H9 (cell line): ENCODE results near the gene TDRD3. TPM values are rescaled to one million over a fixed set of nuclear protein-coding genes. Genes with fewer than 3 reads are reported as not detected.

ENCODE experiments used
- DNase-seq: peaks from one replicate; pipeline ENCODE4 v3.0.0-alpha.2; 2017
- H2AFZ ChIP-seq: one replicate; pipeline ENCODE4 v1.6.1; 2013; ENCODE audit warnings: mild to moderate bottlenecking, low read length, control low read depth, moderate library complexity
- H2AK5ac ChIP-seq: 2 replicates; pipeline ENCODE4 v1.6.1; 2013; ENCODE audit warnings: low read length, control low read depth, mixed read lengths; ENCODE audit not compliant: insufficient read length
- H2BK120ac ChIP-seq: one replicate; pipeline ENCODE4 v1.6.1; 2013; ENCODE audit warnings: low read depth, mild to moderate bottlenecking, low read length, control low read depth, inconsistent platforms; ENCODE audit not compliant: poor library complexity, severe bottlenecking
- H2BK12ac ChIP-seq: 2 replicates; pipeline ENCODE4 v1.6.1; 2013; ENCODE audit warnings: low read length, control low read depth, mixed read lengths, low read depth; ENCODE audit not compliant: insufficient read length
- H2BK15ac ChIP-seq: 2 replicates; pipeline ENCODE4 v1.6.1; 2013; ENCODE audit warnings: low read depth, low read length, control low read depth
- H2BK20ac ChIP-seq: one replicate; pipeline ENCODE4 v1.6.1; 2013; ENCODE audit warnings: low read depth, mild to moderate bottlenecking, low read length, control low read depth, inconsistent platforms; ENCODE audit not compliant: poor library complexity, severe bottlenecking
- H2BK5ac ChIP-seq: 2 replicates; pipeline ENCODE4 v1.6.1; 2013; ENCODE audit warnings: low read length, control low read depth, mixed read lengths; ENCODE audit not compliant: insufficient read length
- H3K14ac ChIP-seq: 2 replicates; pipeline ENCODE4 v1.6.1; 2013; ENCODE audit warnings: low read length, control low read depth; ENCODE audit not compliant: insufficient read depth
- H3K18ac ChIP-seq: 2 replicates; pipeline ENCODE4 v1.6.1; 2013; ENCODE audit warnings: low read depth, mild to moderate bottlenecking, mixed read lengths, low read length, control low read depth; ENCODE audit not compliant: insufficient read length
- H3K23ac ChIP-seq: 2 replicates; pipeline ENCODE4 v1.6.1; 2013; ENCODE audit warnings: low read length, control low read depth, mixed read lengths, low read depth; ENCODE audit not compliant: insufficient read length
- H3K23me2 ChIP-seq: 2 replicates; pipeline ENCODE4 v1.6.1; 2013; ENCODE audit warnings: low read depth, mild to moderate bottlenecking, mixed read lengths, low read length, control low read depth; ENCODE audit not compliant: insufficient read length, poor library complexity, severe bottlenecking
- H3K27ac ChIP-seq: 2 replicates; pipeline ENCODE4 v1.5.1; 2013; ENCODE audit warnings: low read length, control low read depth, mixed read lengths, low read depth; ENCODE audit not compliant: insufficient read length
- H3K27me3 ChIP-seq: 2 replicates; pipeline ENCODE4 v1.6.1; 2013; ENCODE audit warnings: low read length, control low read depth, inconsistent platforms; ENCODE audit not compliant: insufficient read depth
- H3K4ac ChIP-seq: 2 replicates; pipeline ENCODE4 v1.6.1; 2013; ENCODE audit warnings: low read depth, mild to moderate bottlenecking, control low read depth, inconsistent platforms, low read length, moderate library complexity
- H3K4me1 ChIP-seq: 2 replicates; pipeline ENCODE4 v1.6.1; 2013; ENCODE audit warnings: low read length, control low read depth, inconsistent platforms; ENCODE audit not compliant: insufficient read depth
- H3K4me2 ChIP-seq: 2 replicates; pipeline ENCODE4 v1.6.1; 2013; ENCODE audit warnings: low read length, control low read depth, mixed read lengths; ENCODE audit not compliant: insufficient read length, insufficient read depth
- H3K56ac ChIP-seq: 2 replicates; pipeline ENCODE4 v1.6.1; 2013; ENCODE audit warnings: low read depth, mild to moderate bottlenecking, mixed read lengths, low read length, control low read depth; ENCODE audit not compliant: insufficient read length
- H3K79me1 ChIP-seq: 2 replicates; pipeline ENCODE4 v1.6.1; 2013; ENCODE audit warnings: low read depth, mild to moderate bottlenecking, moderate library complexity, low read length, control low read depth, inconsistent platforms; ENCODE audit not compliant: insufficient read depth, poor library complexity, severe bottlenecking
- H3K79me2 ChIP-seq: 2 replicates; pipeline ENCODE4 v1.6.1; 2013; ENCODE audit warnings: low read length, control low read depth, inconsistent platforms; ENCODE audit not compliant: insufficient read depth
- H3K9ac ChIP-seq: 2 replicates; pipeline ENCODE4 v1.6.1; 2013; ENCODE audit warnings: low read length, control low read depth, mixed read lengths; ENCODE audit not compliant: insufficient read length; ENCODE audit errors: extremely low read depth
- H3K9me3 ChIP-seq: one replicate; pipeline ENCODE4 v1.6.1; 2013; ENCODE audit warnings: low read depth, low read length, inconsistent platforms; ENCODE audit not compliant: control insufficient read depth
- H3T11ph ChIP-seq: one replicate; pipeline ENCODE4 v1.6.1; 2013; ENCODE audit warnings: mild to moderate bottlenecking, low read length, control low read depth, inconsistent platforms
- H4K20me1 ChIP-seq: one replicate; pipeline ENCODE4 v1.6.1; 2013; ENCODE audit not compliant: control insufficient read depth, insufficient read length, insufficient read depth
- H4K5ac ChIP-seq: 2 replicates; pipeline ENCODE4 v1.6.1; 2013; ENCODE audit warnings: low read depth, mild to moderate bottlenecking, mixed read lengths, low read length, control low read depth; ENCODE audit not compliant: insufficient read length
- H4K8ac ChIP-seq: replicated peaks from 2 replicates; pipeline ENCODE4 v1.6.1; 2013; ENCODE audit warnings: low read length, control low read depth, mixed read lengths, low read depth; ENCODE audit not compliant: insufficient read length
- H4K91ac ChIP-seq: 2 replicates; pipeline ENCODE4 v1.6.1; 2013; ENCODE audit warnings: low read depth, mild to moderate bottlenecking, moderate library complexity, mixed read lengths, low read length, control low read depth; ENCODE audit not compliant: insufficient read length
- H3K27ac Mint-ChIP-seq, 3 experiments: 2 replicates in 2 of 3; 3 replicates in 1 of 3; pipeline ENCODE4 v1.8.0; 2020 to 2021; ENCODE audit warnings: mixed read lengths in 3 of 3, mild to moderate bottlenecking in 1 of 3, moderate library complexity in 1 of 3
- H3K27me3 Mint-ChIP-seq: 2 replicates; pipeline ENCODE4 v1.8.0; 2021; ENCODE audit warnings: low read depth, mild to moderate bottlenecking, moderate library complexity, mixed read lengths
- H3K36me3 Mint-ChIP-seq, 3 experiments: 2 replicates in 2 of 3; 3 replicates in 1 of 3; pipeline ENCODE4 v1.8.0; 2020 to 2021; ENCODE audit warnings: low read depth in 3 of 3, mixed read lengths in 3 of 3; ENCODE audit not compliant: insufficient read depth in 1 of 3
- H3K4me1 Mint-ChIP-seq, 2 experiments: 2 replicates each; pipeline ENCODE4 v1.8.0; 2020; ENCODE audit warnings: mixed read lengths in 2 of 2
- H3K4me3 Mint-ChIP-seq, 2 experiments: 2 replicates in 1 of 2; 3 replicates in 1 of 2; pipeline ENCODE4 v1.8.0; 2020 to 2021; ENCODE audit warnings: mild to moderate bottlenecking in 2 of 2, mixed read lengths in 2 of 2, moderate library complexity in 1 of 2
- H3K9me3 Mint-ChIP-seq, 2 experiments: 2 replicates in 1 of 2; 3 replicates in 1 of 2; pipeline ENCODE4 v1.8.0; 2020; ENCODE audit warnings: mild to moderate bottlenecking in 2 of 2, mixed read lengths in 2 of 2, moderate library complexity in 1 of 2
- CTCF ChIP-seq: fragments of 200-600 bp; sonication (generic); conservative IDR thresholded peaks from 3 replicates; pipeline ENCODE4 v1.8.0; 2021; ENCODE audit warnings: antibody characterized with exemption, mild to moderate bottlenecking
- WGBS: extraction: QIAGEN DNeasy Blood & Tissue Kit; methylation state at CpG from one replicate; pipeline ENCODE4 v1.1.7; 2013; ENCODE audit warnings: missing lambda C conversion rate, low lambda C conversion rate, mixed read lengths; ENCODE audit not compliant: insufficient read length; ENCODE audit errors: extremely low coverage; 5-methylcytosine and 5-hydroxymethylcytosine counted together
- total RNA-seq: library from RNA; stranded (reverse); gene quantifications from 2 replicates; pipeline ENCODE4 v1.2.1, GENCODE V29; 2021

The TDRD3 gene
- total RNA-seq, 1 experiment from 2014 or later = 16.1 TPM

- Histone ChIP-seq H2BK20ac (no peak overlapping the region), H4K5ac (no peak overlapping the region), H2BK15ac (no peak overlapping the region), H3K79me1 (no peaks in the 10 kb centered on the region), H4K20me1 (no peaks in the 10 kb centered on the region), H2AK5ac (no peak overlapping the region), H4K8ac (no peak overlapping the region), H3K4me2 (no peak overlapping the region), H3K56ac (no peak overlapping the region), H3K79me2 (no peaks in the 10 kb centered on the region), H3K9ac (no peak overlapping the region), H3T11ph (no peak overlapping the region), H3K27ac (no peak overlapping the region), H2BK120ac (no peak overlapping the region), H3K9me3 (no peaks in the 10 kb centered on the region), H3K4ac (no peak overlapping the region), H3K14ac (no peak overlapping the region), H3K27me3 (no peaks in the 10 kb centered on the region), H2BK5ac (no peak overlapping the region), H3K23me2 (no peaks in the 10 kb centered on the region), H2BK12ac (no peak overlapping the region), H3K18ac (no peak overlapping the region), H4K91ac (no peak overlapping the region), H2AFZ (no peak overlapping the region), H3K4me1 (no peaks in the 10 kb centered on the region), H3K23ac (no peak overlapping the region)
- no peaks in the 10 kb centered on the region for H3K36me3 Mint-ChIP-seq
- no peak for TF ChIP-seq CTCF
- no peak for DNase-seq
- no peaks in the 10 kb centered on the region for H3K27me3 Mint-ChIP-seq
- H3K4me3 Mint-ChIP-seq = no peak overlapping the region
- no peaks in the 10 kb centered on the region for H3K9me3 Mint-ChIP-seq
- no peaks in the 10 kb centered on the region for H3K4me1 Mint-ChIP-seq
- WGBS = no CpG with 5 or more reads among the region's 1 CpG
- H3K27ac Mint-ChIP-seq = no peak overlapping the region; a peak in 1 of 7 replicates
These were observed 141.5 kb downstream of the TDRD3 start for GRCh38 chr13:60538566-60538965.
